Hepatocyte (in vitro differentiated cells): ENCODE results near the gene SLC38A7. TPM values are rescaled to one million over a fixed set of nuclear protein-coding genes. Genes with fewer than 3 reads are reported as not detected.

Experiments used
- DNase-seq: peaks from one replicate; pipeline ENCODE4 v3.0.0-alpha.2; 2016; ENCODE audit warnings: low spot score
- H2AFZ ChIP-seq: fragments of 200-600 bp; sonication (generic); 2 replicates; pipeline ENCODE4 v1.6.0; 2016; ENCODE audit warnings: antibody characterized with exemption, mild to moderate bottlenecking
- H3K27ac ChIP-seq: fragments of 200-600 bp; sonication (generic); 2 replicates; pipeline ENCODE4 v1.5.1; 2016; ENCODE audit warnings: mild to moderate bottlenecking
- H3K27me3 ChIP-seq: fragments of 200-600 bp; sonication (generic); 2 replicates; pipeline ENCODE4 v1.6.1; 2016
- H3K36me3 ChIP-seq: fragments of 200-600 bp; sonication (generic); replicated peaks from 2 replicates; pipeline ENCODE4 v1.5.1; 2016; ENCODE audit warnings: low read depth; ENCODE audit not compliant: insufficient read depth
- H3K4me1 ChIP-seq: fragments of 200-600 bp; sonication (generic); 2 replicates; pipeline ENCODE4 v1.5.1; 2016; ENCODE audit warnings: mild to moderate bottlenecking, moderate library complexity; ENCODE audit not compliant: insufficient read depth
- H3K4me2 ChIP-seq: fragments of 200-600 bp; sonication (generic); 2 replicates; pipeline ENCODE4 v1.6.0; 2016
- H3K4me3 ChIP-seq: fragments of 200-600 bp; sonication (generic); 2 replicates; pipeline ENCODE4 v1.5.1; 2016; ENCODE audit warnings: mild to moderate bottlenecking
- H3K79me2 ChIP-seq: fragments of 200-600 bp; sonication (generic); 2 replicates; pipeline ENCODE4 v1.6.0; 2017; ENCODE audit warnings: mild to moderate bottlenecking
- H3K9me2 ChIP-seq: fragments of 200-600 bp; sonication (generic); replicated peaks from 2 replicates; pipeline ENCODE4 v1.6.0; 2017; ENCODE audit warnings: mild to moderate bottlenecking; ENCODE audit not compliant: insufficient read depth
- H3K9me3 ChIP-seq: fragments of 200-600 bp; sonication (generic); 2 replicates; pipeline ENCODE4 v1.5.1; 2016; ENCODE audit warnings: low read depth, mild to moderate bottlenecking
- H4K20me1 ChIP-seq: fragments of 200-600 bp; sonication (generic); 2 replicates; pipeline ENCODE4 v1.6.0; 2016; ENCODE audit warnings: mild to moderate bottlenecking; ENCODE audit not compliant: insufficient read depth, poor library complexity, severe bottlenecking
- CTCF ChIP-seq: fragments of 200-600 bp; sonication (generic); IDR thresholded peaks from 2 replicates; pipeline ENCODE4 v1.5.1; 2016; ENCODE audit warnings: antibody characterized with exemption, mild to moderate bottlenecking; ENCODE audit not compliant: poor library complexity
- EZH2 ChIP-seq: fragments of 200-600 bp; sonication (generic); IDR thresholded peaks from 2 replicates; pipeline ENCODE4 v1.6.1; 2016; ENCODE audit warnings: antibody characterized with exemption, mild to moderate bottlenecking, borderline replicate concordance
- EZH2phosphoT487 ChIP-seq: fragments of 200-600 bp; sonication (generic); IDR thresholded peaks from one replicate; pipeline ENCODE4 v1.6.1; 2018; ENCODE audit warnings: antibody characterized with exemption, mild to moderate bottlenecking, low read depth, moderate library complexity; ENCODE audit not compliant: unreplicated experiment, severe bottlenecking
- WGBS: methylation state at CpG from one replicate; pipeline ENCODE4 v1.1.6; 2016; ENCODE audit warnings: low lambda C conversion rate; ENCODE audit errors: missing lambda C conversion rate; 5-methylcytosine and 5-hydroxymethylcytosine counted together
- polyA plus RNA-seq: library from polyadenylated mRNA; unstranded; fragments of >200 nt; fragmentation: Nextera tagmentation; extraction: Ambion mirVana; gene quantifications from 2 replicates; pipeline ENCODE4 v1.2.1, GENCODE V29; 2016
- total RNA-seq: library from RNA; depleted of rRNA; stranded (reverse); fragments of >200 nt; gene quantifications from 2 replicates; pipeline ENCODE4 v1.2.3, GENCODE V29; 2014

SLC38A7 gene
- total and polyA plus RNA-seq, 2 experiments from 2014 or later: 32.5 to 36.7 TPM

- H3K27me3 ChIP-seq: no peaks in the 10 kb centered on the region
- H3K4me1 ChIP-seq: peaks cover 8% of the 10 kb centered on the region
- H3K79me2 ChIP-seq: peaks cover 52% of the 10 kb centered on the region
- TF ChIP-seq EZH2 (no peak), EZH2phosphoT487 (no peak), CTCF (no peak)
- peak overlapping the region; percentile 95 for H3K27ac ChIP-seq
- DNase-seq: peak; percentile 55
- H4K20me1 ChIP-seq: peaks cover 50% of the 10 kb centered on the region
- H3K9me3 ChIP-seq: no peaks in the 10 kb centered on the region
- no peaks in the 10 kb centered on the region for H3K36me3 ChIP-seq
- H2AFZ ChIP-seq: peak overlapping the region; percentile 33
- no peaks in the 10 kb centered on the region for H3K9me2 ChIP-seq
- under 1% methylated on average over 51 of the region's 53 CpGs for WGBS
- peak overlapping the region; percentile 31 for H3K4me3 ChIP-seq
- peak overlapping the region; percentile 77 for H3K4me2 ChIP-seq
Measured at GRCh38 chr16:58628845-58629732, 55.5 kb downstream of the SLC38A7 start.

- peaks cover 91% of the 10 kb centered on the region for H4K20me1 ChIP-seq
Measured at GRCh38 chr16:58624209-58624608, 60.4 kb downstream of the SLC38A7 start.

GRCh38 chr16:58620396-58620795 lies 64.2 kb downstream of the SLC38A7 start:
- peaks cover 90% of the 10 kb centered on the region for H4K20me1 ChIP-seq
- no peak overlapping the region for H3K27ac ChIP-seq
- no peak overlapping the region for H3K4me3 ChIP-seq
- DNase-seq: no peak
- no peaks in the 10 kb centered on the region for H3K9me2 ChIP-seq
- H3K9me3 ChIP-seq: no peaks in the 10 kb centered on the region
- peaks cover 6% of the 10 kb centered on the region for H3K36me3 ChIP-seq
- WGBS: 97% methylated on average over 10 of the region's 10 CpGs
- no peak overlapping the region for H2AFZ ChIP-seq
- H3K4me2 ChIP-seq: no peak overlapping the region
- no peaks in the 10 kb centered on the region for H3K27me3 ChIP-seq
- no peaks in the 10 kb centered on the region for H3K4me1 ChIP-seq
- TF ChIP-seq CTCF (no peak), EZH2 (no peak), EZH2phosphoT487 (no peak)
- peaks cover 100% of the 10 kb centered on the region for H3K79me2 ChIP-seq

More at GRCh38 chr16:58624209-58624608, 60.4 kb downstream of the SLC38A7 start:
- WGBS: 87% methylated on average over 7 of the region's 7 CpGs
- no peak overlapping the region for H3K4me3 ChIP-seq
- H3K9me3 ChIP-seq: no peaks in the 10 kb centered on the region
- H3K36me3 ChIP-seq: peaks cover 6% of the 10 kb centered on the region
- no peak overlapping the region for H2AFZ ChIP-seq
- no peak for TF ChIP-seq EZH2phosphoT487
- no peak for TF ChIP-seq CTCF
- TF ChIP-seq EZH2: no peak
- no peak overlapping the region for H3K4me2 ChIP-seq
- no peak overlapping the region for H3K27ac ChIP-seq
- DNase-seq: no peak
- no peaks in the 10 kb centered on the region for H3K27me3 ChIP-seq
- H3K79me2 ChIP-seq: peaks cover 100% of the 10 kb centered on the region
- H3K9me2 ChIP-seq: no peaks in the 10 kb centered on the region
- H3K4me1 ChIP-seq: peaks cover 8% of the 10 kb centered on the region
